Heart right ventricle (tissue), 16 donors: Measurements from ENCODE around the gene EFCAB8. TPM values are rescaled to one million over a fixed set of nuclear protein-coding genes. Genes with fewer than 3 reads are reported as not detected.

Source experiments
- ATAC-seq, 8 donors: fragments of 200-7000 bp; cut with Tn5 transposase; one replicate each; pipeline ENCODE4 v1.9.1; 2020; ENCODE audit warnings: mild to moderate bottlenecking in 8 of 8, moderate library complexity in 8 of 8, moderate number of reproducible peaks in 1 of 8
- DNase-seq, 2 donors: peaks; one replicate each; pipeline ENCODE4 v3.0.0-alpha.2; 2020
- H3K27ac ChIP-seq, 10 donors: fragments of 200-600 bp; sonication (generic) in 2 of 10; one replicate each; pipeline versions ENCODE4 v1.5.0 to v1.8.0; 2020 to 2022; ENCODE audit warnings: mild to moderate bottlenecking in 3 of 10
- H3K27me3 ChIP-seq, 7 donors: fragments of 200-600 bp; one replicate each; pipeline ENCODE4 v1.8.0; 2021 to 2022; ENCODE audit warnings: mild to moderate bottlenecking in 2 of 7
- H3K36me3 ChIP-seq, 9 donors: fragments of 200-600 bp; sonication (generic) in 1 of 9; one replicate each; pipeline versions ENCODE4 v1.5.0 to v1.8.0; 2020 to 2022; ENCODE audit warnings: mild to moderate bottlenecking in 2 of 9
- H3K4me1 ChIP-seq, 9 donors: fragments of 200-600 bp; sonication (generic) in 1 of 9; one replicate each; pipeline versions ENCODE4 v1.5.0 to v1.8.0; 2020 to 2022; ENCODE audit warnings: mild to moderate bottlenecking in 4 of 9
- H3K4me3 ChIP-seq, 10 donors: fragments of 200-600 bp; sonication (generic) in 2 of 10; one replicate each; pipeline versions ENCODE4 v1.5.0 to v1.8.0; 2020 to 2022; ENCODE audit warnings: mild to moderate bottlenecking in 7 of 10, moderate library complexity in 2 of 10
- H3K9me3 ChIP-seq, 11 donors: fragments of 200-600 bp in 10 of 11; sonication (generic) in 2 of 11; one replicate each; pipeline versions ENCODE4 v1.5.0 to v1.8.0; 2013 to 2022; ENCODE audit warnings: mild to moderate bottlenecking in 2 of 11, control low read depth in 1 of 11, moderate library complexity in 1 of 11
- WGBS, 2 donors: extraction: QIAGEN DNeasy Blood & Tissue Kit; methylation state at CpG; one replicate each; pipeline ENCODE4 v1.1.7; 2013; ENCODE audit warnings: inconsistent platforms in 1 of 2; 5-methylcytosine and 5-hydroxymethylcytosine counted together
- intact Hi-C, 10 donors: fragments of 100-400 bp; cut with DNase I; formaldehyde crosslinking; loops; one replicate each; pipeline versions ENCODE4 v1.11.1 to v1.14.2; 2022
- polyA plus RNA-seq, 2 donors: library from polyadenylated mRNA; stranded (reverse); fragments of 200-250 nt; gene quantifications; one replicate each; pipeline ENCODE4 v1.2.3, GENCODE V29; 2013
- total RNA-seq, 10 donors: library from RNA; stranded (reverse); fragmentation: NEBNext Ultra II Directional in 3 of 10; extraction: Animal tissue kit (Norgen Biotek cat#: 25700) in 3 of 10; gene quantifications; one replicate each; pipeline versions ENCODE4 v1.2.1 to v1.2.4, GENCODE V29; 2021 to 2023
- TF ChIP-seq, protein P1 (sequence below), 9 donors: fragments of 200-600 bp; sonication (generic) in 2 of 9; IDR thresholded peaks; one replicate each; pipeline versions ENCODE4 v1.5.0 to v1.8.0; 2021 to 2022; ENCODE audit warnings: antibody characterized with exemption in 9 of 9, mild to moderate bottlenecking in 5 of 9, moderate library complexity in 1 of 9
- donor health status: Arrhythmogenic right ventricular cardiomyopathy.
- donor health status: ischemic (EF 13 %, LVEDD 7.1; RV severe dilation, severe dysfunction).
- donor health status: healthy with polysubstance abuse.
- donor health status: DM: no; HTN: yes; CAD: no.
- donor health status: DM: no; HTN: no; CAD: no.
- donor health status: ischemic (EF 25% LVEDD 6.9; RV normal size, moderate dysfunction).
- donor health status: ischemic (EF 25% LVEDD 5.7; RV mildly dilated, moderate dysfunction).
- donor health status: healthy.
- donor health status: DM: yes; HTN: yes; CAD: no.
- donor health status: Ischemic cardiomyopathy.
- donor health status: ischemic (EF 35%, LVEDD 5.7; RV mildly dilated, moderate dysfunction).
- donor health status: nonischemic (EF 11% LVEDD 7.7; RV severe dilation, severe dysfunction).
- donor health status: DM: yes; HTN: yes; CAD: no.
- donor health status: PGD.
- donor health status: ischemic (EF 29% LVEDD 5.4; RV normal size, mild dysfunction).
- donor health status: nonischemic (EF 23%, LVEDD 6.1; RV moderate dilation, normal function).

Gene EFCAB8
- total and polyA plus RNA-seq, 12 donors = 0.15 to 0.58 TPM; not detected in 10

GRCh38 chr20:32995802-32996201 is 137.1 kb downstream of the EFCAB8 start:
- DNase-seq (no peak), ATAC-seq (no peak)
- Histone ChIP-seq H3K27ac (no peak overlapping the region), H3K4me1 (peaks cover 0 to 5% (median 0%) of the 10 kb centered on the region in 9 donors), H3K27me3 (no peaks in the 10 kb centered on the region), H3K4me3 (no peak overlapping the region), H3K36me3 (no peaks in the 10 kb centered on the region), H3K9me3 (peaks cover 0 to 13% (median 3%) of the 10 kb centered on the region in 11 donors)
- TF ChIP-seq, protein P1, sequence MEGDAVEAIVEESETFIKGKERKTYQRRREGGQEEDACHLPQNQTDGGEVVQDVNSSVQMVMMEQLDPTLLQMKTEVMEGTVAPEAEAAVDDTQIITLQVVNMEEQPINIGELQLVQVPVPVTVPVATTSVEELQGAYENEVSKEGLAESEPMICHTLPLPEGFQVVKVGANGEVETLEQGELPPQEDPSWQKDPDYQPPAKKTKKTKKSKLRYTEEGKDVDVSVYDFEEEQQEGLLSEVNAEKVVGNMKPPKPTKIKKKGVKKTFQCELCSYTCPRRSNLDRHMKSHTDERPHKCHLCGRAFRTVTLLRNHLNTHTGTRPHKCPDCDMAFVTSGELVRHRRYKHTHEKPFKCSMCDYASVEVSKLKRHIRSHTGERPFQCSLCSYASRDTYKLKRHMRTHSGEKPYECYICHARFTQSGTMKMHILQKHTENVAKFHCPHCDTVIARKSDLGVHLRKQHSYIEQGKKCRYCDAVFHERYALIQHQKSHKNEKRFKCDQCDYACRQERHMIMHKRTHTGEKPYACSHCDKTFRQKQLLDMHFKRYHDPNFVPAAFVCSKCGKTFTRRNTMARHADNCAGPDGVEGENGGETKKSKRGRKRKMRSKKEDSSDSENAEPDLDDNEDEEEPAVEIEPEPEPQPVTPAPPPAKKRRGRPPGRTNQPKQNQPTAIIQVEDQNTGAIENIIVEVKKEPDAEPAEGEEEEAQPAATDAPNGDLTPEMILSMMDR (IDR thresholded peaks at IDR 0.05) = no peak
- intact Hi-C loops = no loop called here

DNA sequence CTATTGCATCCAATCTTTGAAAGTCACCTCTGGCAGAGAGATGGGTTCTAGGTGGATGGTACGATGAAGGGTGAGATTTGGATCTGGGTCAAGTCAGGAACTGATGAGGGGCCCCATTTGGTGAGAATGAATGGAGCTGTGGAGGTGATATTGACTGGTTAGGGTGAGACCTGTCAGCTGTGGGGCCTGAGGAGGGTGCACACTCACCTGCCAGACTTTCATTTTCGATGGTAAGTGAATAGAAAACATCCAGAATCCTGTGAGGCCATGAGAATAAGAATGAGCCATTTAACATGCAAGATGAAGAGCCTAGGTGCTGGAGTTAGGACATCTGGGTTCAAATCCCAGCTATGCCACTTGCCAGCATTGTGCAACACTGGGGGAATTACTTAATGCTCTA is 138.7 kb downstream of the EFCAB8 start:
- 60 to 69% methylated on average over 2 of the region's 2 CpGs for WGBS, 2 donors
- H3K4me1 ChIP-seq = peaks cover 0 to 5% (median 0%) of the 10 kb centered on the region in 9 donors
- peaks cover 0 to 13% (median 3%) of the 10 kb centered on the region in 11 donors for H3K9me3 ChIP-seq
- TF ChIP-seq, protein P1 (IDR thresholded peaks at IDR 0.05) = no peak
- no peak overlapping the region for H3K27ac ChIP-seq
- no peak for ATAC-seq
- intact Hi-C loops = no loop called here
- no peaks in the 10 kb centered on the region for H3K36me3 ChIP-seq
- no peak overlapping the region for H3K4me3 ChIP-seq
- DNase-seq = no peak
- H3K27me3 ChIP-seq = no peaks in the 10 kb centered on the region

DNA sequence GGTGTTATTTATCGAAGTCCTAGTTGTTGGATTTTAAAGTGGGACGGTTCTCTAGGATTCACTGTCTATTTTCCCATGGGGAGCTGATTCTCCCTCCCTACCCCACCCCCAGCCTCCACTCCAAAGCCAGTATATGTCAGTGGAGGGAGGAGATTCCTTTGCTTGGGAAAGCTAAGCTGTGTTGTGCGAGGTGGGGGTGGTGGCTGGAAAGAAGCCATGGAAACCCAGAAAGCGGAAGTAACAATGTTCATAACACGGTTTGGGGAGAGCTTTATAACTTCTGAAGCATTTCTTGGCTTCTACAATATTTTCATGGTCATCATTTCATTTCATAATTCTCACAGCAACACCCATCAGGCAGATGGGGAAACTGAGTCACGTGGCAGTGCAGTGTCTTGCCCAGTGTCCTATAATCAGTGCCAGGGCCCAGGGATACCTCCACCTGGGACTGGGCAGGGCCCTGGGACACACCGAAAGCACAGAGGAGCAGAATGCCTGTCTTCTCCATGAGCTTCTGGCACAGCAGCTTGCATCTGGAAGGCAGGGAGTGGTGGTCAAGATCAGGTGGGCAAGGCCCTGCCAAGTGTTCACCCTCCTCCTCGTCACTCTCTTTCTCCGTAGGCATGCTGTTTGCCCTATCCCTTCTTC is 141.0 kb downstream of the EFCAB8 start:
- ATAC-seq = no peak
- intact Hi-C loops = loop anchor here in 1 of 10 donors (10.0 kb wide), 1 partner anchor 95 kb away; no protein-coding TSS in a partner anchor

DNA sequence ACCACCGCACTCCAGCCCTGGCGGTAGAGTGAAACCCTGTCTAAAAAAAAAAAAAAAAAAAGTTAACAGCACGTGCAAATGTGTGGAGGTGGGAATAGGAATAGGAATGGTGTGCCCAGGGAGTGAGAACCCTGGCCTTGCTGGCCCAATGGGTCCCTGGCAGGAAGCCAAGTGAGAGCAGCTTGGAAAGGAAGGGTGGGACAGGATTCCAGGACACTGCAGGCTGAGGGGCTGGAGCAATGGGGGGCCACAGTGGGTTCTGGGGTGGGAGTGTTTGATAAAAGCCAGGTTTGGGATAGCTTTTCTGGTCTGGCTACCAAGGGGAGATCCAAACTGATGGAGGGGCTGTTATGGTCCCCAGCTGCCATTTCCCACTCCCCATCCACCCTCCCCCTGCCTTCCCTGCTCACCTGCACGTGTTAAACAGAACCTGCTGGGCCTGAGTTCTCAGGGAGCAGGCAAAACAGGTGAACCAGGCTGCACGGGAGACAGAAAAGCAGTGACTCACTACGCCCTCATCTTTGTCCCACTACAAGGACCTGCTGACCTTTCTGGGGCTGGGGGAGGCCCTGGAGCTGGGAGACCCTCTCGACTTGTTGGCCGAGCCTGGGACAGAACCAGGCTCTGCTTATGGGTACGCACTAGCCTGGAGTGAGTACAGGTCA is 142.2 kb downstream of the EFCAB8 start:
- TF ChIP-seq, protein P1 (IDR thresholded peaks at IDR 0.05) = no peak
- 66 to 69% methylated on average over 9 of the region's 9 CpGs for WGBS, 2 donors
- Histone ChIP-seq H3K27me3 (no peaks in the 10 kb centered on the region), H3K36me3 (no peaks in the 10 kb centered on the region), H3K4me1 (peaks cover 0 to 5% (median 0%) of the 10 kb centered on the region in 9 donors), H3K4me3 (no peak overlapping the region), H3K9me3 (peaks cover 0 to 14% (median 0%) of the 10 kb centered on the region in 11 donors), H3K27ac (no peak overlapping the region)
- intact Hi-C loops = loop anchor here in 1 of 10 donors (10.0 kb wide), 1 partner anchor 96 kb away; no protein-coding TSS in a partner anchor
- ATAC-seq = no peak
- no peak for DNase-seq

More for the DNA sequence above, 141.0 kb downstream of the EFCAB8 start:
- H3K4me3 ChIP-seq = no peak overlapping the region
- H3K27ac ChIP-seq = no peak overlapping the region
- H3K9me3 ChIP-seq = peaks cover 0 to 14% (median 3%) of the 10 kb centered on the region in 11 donors
- H3K36me3 ChIP-seq = no peaks in the 10 kb centered on the region
- DNase-seq = no peak
- TF ChIP-seq, protein P1 (IDR thresholded peaks at IDR 0.05) = no peak
- peaks cover 0 to 5% (median 0%) of the 10 kb centered on the region in 9 donors for H3K4me1 ChIP-seq
- no peaks in the 10 kb centered on the region for H3K27me3 ChIP-seq
- 66 to 74% methylated on average over 9 of the region's 9 CpGs for WGBS, 2 donors
